GM23248 (cell line): ENCODE measurements around the gene SMG7. TPM values are rescaled to one million over a fixed set of nuclear protein-coding genes. Genes with fewer than 3 reads are reported as not detected.

Experiments
- DNase-seq: peaks from one replicate; pipeline ENCODE4 v3.0.0-alpha.2; 2015
- H2AFZ ChIP-seq: fragments of 200-600 bp; sonication (generic); 2 replicates; pipeline ENCODE4 v1.6.1; 2016; ENCODE audit warnings: antibody characterized with exemption
- H3F3A ChIP-seq: fragments of 200-600 bp; sonication (generic); 2 replicates; pipeline ENCODE4 v1.6.1; 2016; ENCODE audit warnings: mild to moderate bottlenecking, antibody characterized with exemption, mixed run types; ENCODE audit not compliant: insufficient read depth
- H3K27ac ChIP-seq: fragments of 200-600 bp; sonication (generic); 2 replicates; pipeline ENCODE4 v1.5.1; 2016; ENCODE audit warnings: mild to moderate bottlenecking
- H3K27me3 ChIP-seq: fragments of 200-600 bp; sonication (generic); replicated peaks from 2 replicates; pipeline ENCODE4 v1.6.1; 2016; ENCODE audit warnings: mild to moderate bottlenecking; ENCODE audit not compliant: insufficient read depth
- H3K36me3 ChIP-seq: fragments of 200-600 bp; sonication (generic); 2 replicates; pipeline ENCODE4 v1.6.1; 2016; ENCODE audit warnings: low read depth, mild to moderate bottlenecking
- H3K4me1 ChIP-seq: fragments of 200-600 bp; sonication (generic); 2 replicates; pipeline ENCODE4 v1.6.1; 2016; ENCODE audit warnings: mild to moderate bottlenecking; ENCODE audit not compliant: insufficient read depth
- H3K4me2 ChIP-seq: fragments of 200-600 bp; sonication (generic); one replicate; pipeline ENCODE4 v1.6.1; 2016; ENCODE audit warnings: mild to moderate bottlenecking; ENCODE audit not compliant: unreplicated experiment
- H3K4me3 ChIP-seq: fragments of 200-600 bp; sonication (generic); 2 replicates; pipeline ENCODE4 v1.5.1; 2016; ENCODE audit warnings: mild to moderate bottlenecking
- H3K79me2 ChIP-seq: fragments of 200-600 bp; sonication (generic); 2 replicates; pipeline ENCODE4 v1.6.1; 2016; ENCODE audit warnings: mild to moderate bottlenecking; ENCODE audit not compliant: insufficient read depth
- H3K9ac ChIP-seq: fragments of 200-600 bp; sonication (generic); 2 replicates; pipeline ENCODE4 v1.6.1; 2016; ENCODE audit warnings: mild to moderate bottlenecking
- H3K9me2 ChIP-seq: fragments of 200-600 bp; sonication (generic); 2 replicates; pipeline ENCODE4 v1.6.1; 2016; ENCODE audit warnings: mixed run types, mild to moderate bottlenecking, moderate library complexity; ENCODE audit not compliant: insufficient read depth
- H3K9me3 ChIP-seq: fragments of 200-600 bp; sonication (generic); one replicate; pipeline ENCODE4 v1.6.1; 2017; ENCODE audit warnings: low read depth
- H4K20me1 ChIP-seq: fragments of 200-600 bp; sonication (generic); 2 replicates; pipeline ENCODE4 v1.6.0; 2016; ENCODE audit not compliant: insufficient read depth
- EZH2 ChIP-seq: fragments of 200-600 bp; sonication (generic); IDR thresholded peaks from 2 replicates; pipeline ENCODE4 v1.6.1; 2018; ENCODE audit warnings: antibody characterized with exemption, mild to moderate bottlenecking; ENCODE audit not compliant: insufficient read depth, poor library complexity, severe bottlenecking
- EZH2phosphoT487 ChIP-seq: fragments of 200-600 bp; sonication (generic); IDR thresholded peaks from 2 replicates; pipeline ENCODE4 v1.6.1; 2018; ENCODE audit warnings: antibody characterized with exemption, moderate library complexity, mild to moderate bottlenecking, low read depth; ENCODE audit not compliant: insufficient read depth
- WGBS, 2 experiments: methylation state at CpG; one replicate each; pipeline ENCODE4 v1.1.6; 2015 to 2017; ENCODE audit warnings: low lambda C conversion rate in 2 of 2, low coverage in 1 of 2; ENCODE audit errors: missing lambda C conversion rate in 2 of 2; 5-methylcytosine and 5-hydroxymethylcytosine counted together
- in situ Hi-C: fragments of 300-500 bp; cut with MboI; formaldehyde crosslinking; loops from 2 replicates; pipeline ENCODE4 v1.15.0; 2020
- polyA plus RNA-seq: library from polyadenylated mRNA; unstranded; fragments of >200 nt; fragmentation: Nextera tagmentation; extraction: Ambion mirVana; gene quantifications from 2 replicates; pipeline ENCODE4 v1.2.1, GENCODE V29; 2016
- total RNA-seq: library from RNA; depleted of rRNA; stranded (reverse); fragments of >200 nt; shearing (Covaris generic); gene quantifications from 2 replicates; pipeline ENCODE4 v1.2.3, GENCODE V29; 2014

SMG7 gene
- total and polyA plus RNA-seq, 2 experiments from 2014 or later, result 18.7 to 32.8 TPM

DNA sequence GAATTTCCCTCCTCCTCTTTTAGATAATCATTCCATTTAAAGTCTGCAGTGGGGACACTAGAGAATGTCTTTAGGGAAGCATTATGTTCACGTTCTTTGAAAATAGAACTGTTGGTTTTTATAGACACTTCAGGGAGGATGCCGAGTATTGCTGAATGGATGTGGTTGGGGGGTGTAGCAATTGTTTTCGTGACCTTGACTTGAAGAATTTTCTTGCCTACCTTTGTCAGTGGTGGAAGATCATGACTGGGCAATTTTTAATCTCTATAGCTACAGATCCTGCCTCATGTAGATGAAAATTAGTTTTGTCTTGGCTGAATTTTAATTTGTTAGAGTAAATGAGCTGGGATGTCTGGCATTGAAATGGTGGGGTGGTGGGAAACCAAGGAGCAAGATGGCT lies 3.8 kb downstream of the SMG7 start:
- Histone ChIP-seq H3K4me2 (no peak overlapping the region), H3K27me3 (no peaks in the 10 kb centered on the region), H3K79me2 (peaks cover 88% of the 10 kb centered on the region), H3K27ac (no peak overlapping the region), H3K9me3 (no peaks in the 10 kb centered on the region), H3K4me3 (no peak overlapping the region), H3K9me2 (no peaks in the 10 kb centered on the region), H3K36me3 (no peaks in the 10 kb centered on the region), H3F3A (peaks cover 23% of the 10 kb centered on the region), H2AFZ (no peak overlapping the region), H3K9ac (no peak overlapping the region), H3K4me1 (peaks cover 9% of the 10 kb centered on the region), H4K20me1 (peaks cover 14% of the 10 kb centered on the region; the same call in 1 of the 2 replicates)
- DNase-seq, result no peak
- in situ Hi-C loops, result no loop called here
- TF ChIP-seq EZH2, result no peak
- TF ChIP-seq EZH2phosphoT487, result no peak
- WGBS, 2 experiments, result 66 to 73% methylated on average over 3 of the region's 3 CpGs

DNA sequence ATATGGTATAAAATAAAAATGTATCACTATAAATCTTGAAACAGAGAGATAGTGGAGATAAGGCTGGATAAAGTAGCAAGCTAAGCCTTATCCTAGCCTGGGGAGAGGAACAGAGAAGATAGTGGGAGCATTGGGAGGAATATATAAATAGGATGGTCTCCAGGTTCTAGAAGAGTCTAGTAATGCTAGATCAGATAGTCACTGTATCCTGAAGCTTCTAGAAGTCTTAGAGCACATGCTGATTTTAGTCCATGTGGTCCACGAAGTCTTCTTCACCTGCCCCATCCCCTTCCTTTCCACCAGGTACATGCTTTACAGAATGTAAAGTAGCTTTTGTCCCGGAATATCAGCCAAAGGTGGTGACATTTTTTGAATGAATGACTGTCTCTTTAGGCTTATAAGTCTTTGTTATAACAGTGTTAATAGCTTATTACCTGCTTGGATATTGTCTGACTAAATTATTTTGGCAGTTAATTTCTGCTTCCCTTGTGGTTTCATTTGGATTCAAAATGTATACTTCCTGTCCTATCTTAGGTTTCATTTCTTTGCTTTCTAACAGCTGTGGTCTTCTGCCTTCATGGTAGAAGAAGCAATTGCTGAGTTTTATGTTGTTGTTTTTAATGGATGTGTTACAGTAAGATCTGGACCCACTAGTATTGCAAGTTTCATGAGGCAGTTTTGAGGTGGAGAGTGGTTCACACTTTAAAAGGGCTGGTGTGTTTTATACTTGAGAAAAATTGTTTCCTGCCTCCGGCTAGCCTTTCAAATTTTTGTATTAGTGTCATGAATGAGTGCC lies 5.9 kb downstream of the SMG7 start:
- H3K4me3 ChIP-seq, result no peak overlapping the region
- H3K9me3 ChIP-seq, result no peaks in the 10 kb centered on the region
- H3K27me3 ChIP-seq, result no peaks in the 10 kb centered on the region
- TF ChIP-seq EZH2phosphoT487 (no peak), EZH2 (no peak)
- H3K9ac ChIP-seq, result no peak overlapping the region
- DNase-seq, result no peak
- H3K9me2 ChIP-seq, result no peaks in the 10 kb centered on the region
- 98 to 100% methylated on average over 3 of the region's 3 CpGs for WGBS, 2 experiments
- H3K4me2 ChIP-seq, result no peak overlapping the region
- H2AFZ ChIP-seq, result no peak overlapping the region
- no peaks in the 10 kb centered on the region for H3K36me3 ChIP-seq
- peaks cover 37% of the 10 kb centered on the region for H3F3A ChIP-seq
- H3K27ac ChIP-seq, result no peak overlapping the region
- H4K20me1 ChIP-seq, result peaks cover 19% of the 10 kb centered on the region; the same call in 1 of the 2 replicates
- in situ Hi-C loops, result no loop called here
- H3K79me2 ChIP-seq, result peaks cover 100% of the 10 kb centered on the region
- H3K4me1 ChIP-seq, result peaks cover 19% of the 10 kb centered on the region

DNA sequence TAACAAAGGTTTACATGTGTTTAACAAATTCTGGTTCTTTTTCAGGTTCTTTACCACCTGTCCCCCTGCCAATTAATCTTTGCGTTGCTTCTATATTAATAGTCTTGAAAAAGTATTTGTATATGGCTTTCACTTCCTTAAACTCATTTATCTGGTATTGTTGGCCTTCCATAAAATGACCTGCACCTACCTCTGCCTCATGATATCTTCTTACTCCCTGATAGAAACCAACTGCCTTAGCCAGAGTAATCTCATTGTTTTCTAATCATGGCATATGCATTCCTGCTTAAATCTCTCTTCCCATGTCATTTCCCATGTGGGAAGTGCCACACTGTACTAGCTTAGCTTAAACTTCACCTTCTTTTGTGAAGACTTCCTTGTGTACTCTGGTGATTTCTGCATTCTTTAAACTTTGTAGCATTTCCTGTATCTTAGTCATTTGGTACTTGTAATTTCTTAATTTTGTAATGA lies 8.7 kb downstream of the SMG7 start:
- WGBS, 2 experiments, result 89 to 90% methylated on average over 1 of the region's 1 CpG
- Histone ChIP-seq H2AFZ (no peak overlapping the region), H3K4me1 (peaks cover 19% of the 10 kb centered on the region), H3K27ac (peak overlapping the region; percentile 28), H3K36me3 (no peaks in the 10 kb centered on the region), H3K9ac (no peak overlapping the region), H4K20me1 (peaks cover 25% of the 10 kb centered on the region; the same call in 1 of the 2 replicates), H3F3A (peaks cover 37% of the 10 kb centered on the region), H3K27me3 (no peaks in the 10 kb centered on the region), H3K4me2 (peak overlapping the region; percentile 56), H3K4me3 (no peak overlapping the region), H3K79me2 (peaks cover 100% of the 10 kb centered on the region), H3K9me3 (no peaks in the 10 kb centered on the region), H3K9me2 (no peaks in the 10 kb centered on the region)
- in situ Hi-C loops, result no loop called here
- peak; percentile 37 for DNase-seq
- TF ChIP-seq EZH2phosphoT487 (no peak), EZH2 (no peak)

DNA sequence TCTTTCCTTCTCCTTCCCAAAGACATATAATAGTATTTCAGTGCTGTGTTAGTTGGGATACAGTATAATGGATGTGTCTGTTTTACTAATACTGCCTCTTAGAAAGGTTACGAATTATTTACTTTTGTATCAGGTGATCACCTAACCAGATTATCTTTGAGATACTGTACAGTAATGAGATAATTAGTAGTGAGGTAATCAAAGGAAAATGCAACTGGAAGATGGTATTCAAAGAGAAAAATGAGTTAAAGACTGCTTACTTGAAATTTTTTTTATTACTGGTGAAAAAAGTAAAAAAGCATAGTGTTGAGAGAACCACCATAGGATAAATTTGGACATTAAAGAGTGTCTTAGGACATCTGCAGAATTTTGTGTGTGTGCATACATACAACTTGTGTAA lies 10.9 kb downstream of the SMG7 start:
- H3K4me1 ChIP-seq, result peaks cover 19% of the 10 kb centered on the region
- H3K27ac ChIP-seq, result no peak overlapping the region
- in situ Hi-C loops, result no loop called here
- peaks cover 100% of the 10 kb centered on the region for H3K79me2 ChIP-seq
- H3K36me3 ChIP-seq, result no peaks in the 10 kb centered on the region
- H3K27me3 ChIP-seq, result no peaks in the 10 kb centered on the region
- DNase-seq, result no peak
- H3K9me2 ChIP-seq, result no peaks in the 10 kb centered on the region
- no peak overlapping the region for H2AFZ ChIP-seq
- TF ChIP-seq EZH2phosphoT487 (no peak), EZH2 (no peak)
- no peak overlapping the region for H3K9ac ChIP-seq
- H4K20me1 ChIP-seq, result peaks cover 20% of the 10 kb centered on the region; the same call in 1 of the 2 replicates
- H3K4me3 ChIP-seq, result no peak overlapping the region
- H3F3A ChIP-seq, result peaks cover 36% of the 10 kb centered on the region
- H3K9me3 ChIP-seq, result no peaks in the 10 kb centered on the region
- no peak overlapping the region for H3K4me2 ChIP-seq
- 91 to 93% methylated on average over 1 of the region's 1 CpG for WGBS, 2 experiments
